Measurements from ENCODE around the gene WDR75.
"Not testable (repeated sequence)": the region's sequence is repeated elsewhere in the genome, so short reads cannot be mapped to it uniquely, and the experiment has no call there.

WDR75 gene

GRCh38 chr2:189440947-189441708, at the start of gene WDR75:
TSS of gene WDR75 (plus strand) at chr2:189441474. CDS start at chr2:189441493, 19 bp downstream.
- DNase-seq: peak; percentile 99

DNA sequence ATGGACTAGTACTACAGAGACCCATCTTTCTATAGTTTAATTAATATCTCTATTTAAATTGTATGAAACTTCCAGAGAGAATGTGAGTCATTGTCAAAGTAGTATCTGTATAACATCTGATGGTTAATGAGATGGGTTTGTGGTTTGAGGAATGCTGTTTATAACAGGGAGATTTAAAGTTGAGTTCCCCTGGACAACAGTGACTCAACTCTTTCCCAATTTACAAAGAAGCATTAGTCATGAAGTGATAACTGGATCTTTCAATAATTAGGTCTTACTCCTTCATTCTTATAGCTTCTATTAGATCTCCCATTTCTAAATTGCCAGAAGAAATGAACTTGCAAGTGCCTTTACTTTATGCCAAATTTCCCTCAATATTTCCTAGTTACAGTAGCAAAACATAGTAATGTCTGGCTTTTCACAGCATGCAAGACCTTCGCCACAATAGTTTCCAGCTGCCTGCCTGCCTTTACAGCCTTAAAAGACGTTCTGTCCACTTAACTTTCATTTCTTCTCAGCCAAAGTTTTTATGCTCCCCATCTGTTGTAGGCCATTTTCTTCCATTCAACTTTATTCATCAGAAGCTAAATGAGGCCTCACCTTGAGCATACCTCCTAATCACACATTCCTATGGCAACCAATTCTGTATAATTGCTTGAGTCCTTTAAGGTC, 47.7 kb upstream of the WDR75 start:
- peak; percentile 91 for DNase-seq

DNA sequence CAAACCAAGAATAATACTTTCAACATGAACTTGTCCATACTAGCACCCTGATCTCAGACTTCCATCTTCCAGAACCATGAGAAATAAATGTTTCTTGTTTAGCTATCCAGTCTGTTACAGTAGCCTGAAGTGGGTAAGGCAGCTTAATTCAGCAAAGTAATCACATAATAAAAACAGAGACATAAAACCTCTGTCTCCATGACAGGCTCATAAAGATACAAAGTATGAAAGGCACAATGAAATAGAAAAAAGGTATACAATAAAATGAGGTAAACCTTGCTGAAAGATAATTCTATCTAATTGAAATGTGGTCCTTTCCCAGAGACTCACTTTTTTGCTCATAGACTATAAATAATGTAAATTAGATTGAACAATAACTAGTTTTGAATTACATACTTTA, 46.7 kb upstream of the WDR75 start:
- DNase-seq: no peak

DNA sequence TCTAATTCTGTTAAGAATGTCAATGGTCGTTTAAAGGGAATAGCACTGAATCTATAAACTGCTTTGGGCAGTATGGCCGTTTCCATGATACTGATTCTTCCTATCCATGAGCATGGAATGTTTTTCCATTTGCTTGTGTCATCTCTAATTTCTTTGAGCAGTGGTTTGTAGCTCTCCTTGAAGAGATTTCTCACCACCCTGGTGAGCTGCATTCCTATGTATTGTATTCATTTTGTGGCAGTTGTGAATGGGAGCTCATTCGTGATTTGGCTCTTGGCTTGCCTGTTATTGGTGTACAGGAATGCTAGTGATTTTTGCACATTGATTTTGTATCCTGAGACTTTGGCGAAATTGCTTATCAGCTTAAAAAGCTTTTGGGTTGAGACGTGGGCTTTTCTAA, 38.3 kb upstream of the WDR75 start:
- DNase-seq: no peak

DNA sequence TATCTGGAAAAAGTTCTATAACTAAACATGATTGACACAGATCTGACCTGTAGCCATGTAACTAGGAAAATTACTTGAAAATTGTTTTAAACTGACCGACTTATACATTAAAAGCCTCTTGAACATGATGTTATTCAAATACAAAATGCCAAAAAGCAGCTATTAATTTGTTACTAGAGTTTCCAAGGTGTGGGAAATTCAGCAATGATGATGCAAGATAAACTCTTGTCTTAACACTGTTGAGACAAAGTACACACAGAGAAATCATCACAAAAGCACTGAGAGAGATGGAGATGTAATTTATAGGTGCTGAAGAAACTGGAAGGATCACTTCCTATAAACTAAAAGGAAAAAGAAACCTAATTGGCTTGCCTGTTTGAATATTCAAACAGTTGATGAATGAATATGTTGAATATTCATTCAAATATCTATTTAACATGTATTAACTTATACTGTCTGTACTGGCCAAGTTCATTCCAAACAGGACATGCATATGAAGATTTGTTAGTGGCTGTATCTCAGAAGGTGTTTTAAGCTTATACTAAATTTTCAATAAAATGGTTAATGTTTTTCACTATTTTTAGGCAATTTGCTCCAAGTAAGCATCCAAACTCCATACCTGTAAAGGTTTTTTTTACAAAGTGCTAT, 34.6 kb upstream of the WDR75 start:
- no peak for DNase-seq

- DNase-seq: peak; percentile 56
Measured at GRCh38 chr2:189407281-189408209, 33.7 kb upstream of the WDR75 start.

DNA sequence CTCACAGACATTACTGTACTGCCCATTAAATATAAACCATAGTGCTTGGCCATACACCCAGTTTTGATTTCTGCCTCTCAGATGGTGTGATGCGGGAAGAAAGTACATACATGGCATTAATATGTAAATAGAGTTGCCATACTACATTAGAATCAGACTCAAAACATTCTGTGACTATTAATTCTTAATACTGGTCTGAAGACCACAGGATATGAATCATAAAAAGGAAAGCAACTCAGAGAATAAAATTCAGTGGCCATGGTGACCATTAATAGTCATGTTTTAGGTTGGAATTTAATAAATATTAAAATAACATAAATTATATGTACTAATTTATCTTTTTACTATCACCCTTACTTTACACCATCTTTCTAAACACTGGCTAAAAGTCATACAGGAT, 33.0 kb upstream of the WDR75 start:
- no peak for DNase-seq

DNA sequence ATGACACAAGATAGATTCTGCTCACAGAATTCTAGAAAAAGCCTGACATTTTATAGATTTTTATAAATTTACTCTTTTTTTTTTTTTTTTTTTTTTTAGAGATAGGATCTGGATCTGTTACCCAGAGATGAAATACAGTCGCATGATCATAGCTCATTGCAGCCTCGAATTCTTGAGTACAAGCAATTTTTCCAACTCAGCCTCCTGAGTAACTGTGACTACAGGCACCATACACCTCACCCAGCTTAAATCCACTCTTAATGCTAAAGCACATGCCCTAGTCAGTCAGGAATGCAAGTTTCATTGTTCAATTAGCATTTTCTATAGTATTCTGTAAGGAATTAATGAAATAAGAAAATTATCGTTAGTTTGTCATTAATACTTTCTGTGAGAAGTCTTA, 32.1 kb upstream of the WDR75 start:
- DNase-seq: no peak

DNA sequence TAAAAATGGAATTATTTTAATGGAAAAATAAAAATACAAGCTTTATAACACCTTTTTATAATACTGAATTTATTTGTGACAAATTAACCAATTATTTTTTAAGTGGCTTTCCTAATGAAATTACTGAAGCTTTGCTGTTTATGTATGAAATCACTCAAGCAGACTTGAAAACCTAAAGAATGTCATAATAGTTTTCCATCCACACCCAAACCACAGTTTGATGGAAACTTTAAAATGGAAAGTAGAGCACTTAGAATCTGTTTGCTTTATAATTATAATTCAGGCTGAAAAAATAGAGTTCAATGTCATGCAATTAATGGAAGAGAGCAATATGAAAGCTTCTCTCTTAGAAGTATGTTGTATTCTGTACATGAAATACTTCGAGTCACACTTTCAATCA, 31.6 kb upstream of the WDR75 start:
- no peak for DNase-seq

DNA sequence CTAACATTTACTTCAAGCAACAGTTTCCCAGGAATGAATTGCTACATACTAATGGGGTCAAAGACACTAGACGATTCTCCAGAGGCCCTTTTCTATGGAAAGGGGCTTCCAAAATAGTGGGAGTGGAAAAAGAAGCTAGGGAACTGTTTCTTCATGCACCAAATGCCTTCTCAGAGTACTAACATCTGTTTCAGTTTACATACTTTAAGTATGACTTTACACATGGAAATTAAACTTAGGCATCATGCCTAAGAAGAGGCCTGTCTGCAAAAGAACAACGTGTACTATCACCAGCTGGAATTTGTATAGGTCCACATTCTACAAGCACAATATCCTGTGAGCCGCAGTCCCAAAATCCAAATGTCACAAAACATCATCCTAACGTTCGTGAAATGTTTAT, 29.4 kb upstream of the WDR75 start:
- DNase-seq: peak; percentile 43

GRCh38 chr2:189412330-189412953, 28.8 kb upstream of the WDR75 start:
- DNase-seq: peak; percentile 47

GRCh38 chr2:189413249-189413648, 28.0 kb upstream of the WDR75 start:
- DNase-seq: no peak

GRCh38 chr2:189421644-189422043, 19.6 kb upstream of the WDR75 start:
- DNase-seq: peak; percentile 19

DNA sequence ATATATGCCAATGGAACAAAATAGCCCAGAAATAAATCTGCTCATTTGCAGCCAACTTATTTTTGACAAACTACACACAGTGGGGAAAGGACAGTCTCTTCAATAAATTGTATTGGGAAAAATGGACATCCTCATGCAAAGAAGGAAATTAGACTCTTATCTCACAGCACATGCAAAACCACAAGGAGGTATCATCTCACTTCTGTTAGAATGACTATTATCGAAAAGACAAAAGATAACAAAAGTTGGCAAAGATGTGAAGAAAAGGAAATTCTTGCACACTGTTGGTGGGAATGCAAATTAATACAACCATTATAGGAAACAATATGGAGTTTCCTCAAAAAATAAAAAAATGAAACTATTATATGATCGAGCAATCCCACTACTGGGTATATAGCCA, 16.3 kb upstream of the WDR75 start:
- DNase-seq: no peak

DNA sequence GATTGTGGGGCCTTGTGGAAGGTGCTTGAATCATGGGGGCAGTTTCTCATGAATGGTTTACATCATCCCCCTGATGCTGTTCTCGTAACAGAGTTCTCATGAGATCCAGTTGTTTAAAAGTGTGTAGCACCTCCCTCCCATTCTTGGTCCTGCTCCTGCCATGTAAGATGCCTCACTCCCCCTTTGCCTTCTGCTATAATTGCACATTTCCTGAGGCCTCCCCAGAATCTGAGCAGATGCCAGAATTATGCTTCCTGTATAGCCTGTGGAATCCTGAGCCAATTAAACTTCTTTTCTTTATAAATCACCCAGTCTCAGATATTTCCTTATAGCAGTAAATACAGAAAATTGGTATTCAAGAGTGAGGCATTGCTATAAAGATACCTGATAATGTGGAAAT, 15.6 kb upstream of the WDR75 start:
- DNase-seq: no peak

DNA sequence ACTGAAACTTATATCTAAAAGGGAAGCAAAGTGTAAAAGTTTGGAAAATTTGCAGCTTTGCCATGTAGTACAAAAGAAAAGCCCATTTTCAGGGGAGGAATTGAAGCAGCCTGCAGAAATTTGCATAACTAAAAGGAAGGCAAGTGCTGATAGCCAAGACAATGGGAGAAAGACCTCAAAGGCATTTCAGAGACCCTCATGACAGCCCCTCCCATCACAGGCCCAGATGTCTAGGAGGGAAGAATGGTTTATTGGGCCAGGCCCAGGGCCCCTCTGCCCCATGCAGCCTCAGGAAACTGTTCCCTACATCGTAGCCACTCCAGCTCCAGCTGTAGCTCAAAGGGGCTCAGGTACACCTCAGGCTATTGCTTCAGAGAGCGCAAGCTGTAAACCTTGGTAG, 14.4 kb upstream of the WDR75 start:
- DNase-seq: no peak

GRCh38 chr2:189427872-189428271, 13.4 kb upstream of the WDR75 start:
- no peak for DNase-seq

DNA sequence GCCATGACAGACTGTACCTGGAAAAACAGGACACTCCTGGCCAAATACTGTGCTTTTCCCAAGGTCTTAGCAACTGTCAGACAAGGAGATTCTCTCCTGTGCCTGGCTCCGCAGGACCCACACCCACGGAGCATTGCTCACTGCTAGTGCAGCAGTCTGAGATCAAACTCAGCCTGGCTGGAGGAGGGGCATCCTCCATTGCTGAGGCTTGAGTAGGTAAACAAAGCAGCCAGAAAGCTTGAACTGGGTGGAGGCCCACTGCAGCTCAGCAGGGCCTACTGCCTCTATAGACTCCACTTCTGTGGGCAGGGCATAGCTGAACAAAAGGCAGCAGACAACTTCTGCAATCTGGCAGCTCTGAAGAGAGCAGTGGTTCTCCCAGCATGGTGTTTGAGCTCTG, 10.8 kb upstream of the WDR75 start:
- not testable (repeated sequence) for DNase-seq

DNA sequence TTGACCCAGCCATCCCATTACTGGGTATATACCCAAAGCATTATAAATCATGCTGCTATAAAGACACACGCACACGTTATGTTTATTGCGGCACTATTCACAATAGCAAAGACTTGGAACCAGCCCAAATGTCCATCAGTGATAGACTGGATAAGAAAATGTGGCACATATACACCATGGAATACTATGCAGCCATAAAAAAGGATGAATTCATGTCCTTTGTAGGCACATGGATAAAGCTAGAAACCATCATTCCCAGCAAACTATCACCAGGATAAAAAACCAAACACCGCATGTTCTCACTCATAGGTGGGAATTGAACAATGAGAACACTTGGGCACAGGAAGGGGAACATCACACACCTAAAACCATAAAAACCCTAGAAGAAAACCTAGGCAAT, 5.5 kb upstream of the WDR75 start:
- not testable (repeated sequence) for DNase-seq

DNA sequence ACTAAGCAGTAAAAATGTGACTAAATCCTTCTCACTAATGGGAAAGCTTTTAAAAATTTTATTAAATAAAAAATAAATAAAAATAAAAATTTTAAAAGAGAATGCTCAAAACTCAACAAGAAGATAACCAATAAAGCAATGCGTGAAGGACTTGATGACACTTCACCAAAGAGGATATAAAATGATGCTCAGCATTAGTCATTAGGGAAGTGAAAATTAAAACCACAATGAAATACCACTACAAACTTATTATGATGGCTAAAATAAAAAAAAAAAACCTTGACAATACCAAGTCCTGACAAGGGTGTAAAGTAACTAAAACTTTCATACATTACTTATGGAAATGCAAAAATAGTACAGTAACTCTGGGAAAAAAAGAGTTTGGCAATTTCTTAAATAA, 3.3 kb upstream of the WDR75 start:
- no peak for DNase-seq

DNA sequence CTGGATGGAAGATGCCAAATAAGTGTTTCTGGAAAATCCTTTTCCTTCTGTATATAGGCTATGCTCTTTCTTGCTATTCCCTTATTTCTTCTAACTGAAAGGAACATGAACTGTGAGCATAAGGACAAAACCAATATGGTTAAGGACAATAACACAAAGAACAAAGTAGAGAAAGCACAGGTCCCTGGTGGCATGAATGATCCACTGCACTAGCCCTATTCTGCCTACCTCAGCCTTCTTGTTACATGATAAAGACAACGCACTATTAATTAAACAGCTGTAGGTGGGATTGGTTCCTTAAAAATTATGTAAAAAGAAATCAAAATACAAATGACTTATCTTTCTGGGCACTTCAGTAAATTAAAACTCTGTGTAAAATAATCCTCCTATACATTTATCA, 1.9 kb upstream of the WDR75 start:
- no peak for DNase-seq

DNA sequence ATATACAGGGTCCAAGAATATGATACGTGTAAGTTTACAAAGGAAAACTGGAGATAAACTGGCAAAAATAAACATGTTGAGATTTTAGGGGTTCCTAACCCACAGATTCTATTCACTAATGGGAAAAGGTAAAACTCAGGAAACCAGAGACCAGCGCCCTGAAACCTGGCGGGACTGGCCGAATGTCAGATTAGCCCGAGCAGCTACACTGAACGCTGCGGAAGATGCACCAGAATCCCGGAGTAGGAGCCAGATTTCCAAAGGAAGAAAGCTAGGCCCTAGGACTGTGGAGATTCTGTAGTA, 679 bp upstream of the WDR75 start:
- no peak for DNase-seq

DNA sequence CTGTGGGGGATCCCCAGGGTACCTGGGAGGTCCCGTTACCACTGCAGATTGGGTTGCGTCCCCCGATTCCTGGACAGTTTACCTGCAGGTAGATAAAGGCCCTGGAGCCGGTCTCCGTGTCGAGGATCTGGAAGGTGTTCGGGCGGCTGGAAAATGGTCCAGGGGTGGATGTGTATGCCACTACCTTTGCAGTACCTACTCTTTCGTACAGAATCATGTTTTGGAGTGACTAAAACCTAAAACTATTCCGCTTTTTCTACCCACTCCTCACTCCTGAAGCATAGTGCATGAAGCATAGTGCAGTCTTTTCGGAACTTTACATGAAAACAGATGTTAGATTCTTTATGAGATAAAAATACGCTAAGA, 418 bp downstream of the WDR75 start:
- DNase-seq: peak; percentile 42
